Measurements from ENCODE around the gene FSIP2. TPM values are rescaled to one million over a fixed set of nuclear protein-coding genes. Genes with fewer than 3 reads are reported as not detected.

The FSIP2 gene
- total and polyA plus RNA-seq, 2 donors from 2014 or later: 0.22 to 1.2 TPM

DNA sequence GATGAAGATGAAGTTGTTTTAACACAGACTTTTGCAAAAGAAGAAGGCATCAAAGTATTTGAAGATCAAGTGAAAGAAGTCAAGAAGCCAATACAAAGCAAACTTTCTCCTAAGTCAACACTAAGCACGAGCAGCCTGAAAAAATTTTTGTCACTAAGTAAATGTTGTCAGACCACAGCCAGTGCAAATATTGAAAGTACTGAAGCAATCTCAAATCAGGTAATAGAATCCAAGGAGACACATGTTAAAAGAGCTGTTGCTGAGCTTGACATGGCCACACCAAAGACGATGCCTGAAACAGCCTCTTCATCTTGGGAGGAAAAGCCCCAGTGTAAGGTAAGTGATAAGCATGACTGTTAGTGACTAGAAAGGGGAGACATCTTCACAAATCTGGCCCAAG is 75.1 kb downstream of the FSIP2 start:
- Histone ChIP-seq H3K27me3 (ENCODE audit: control insufficient read depth, insufficient read depth, low read length) (no peaks in the 10 kb centered on the region), H3K9ac (ENCODE audit: low read length in 3 of 3) (no peak overlapping the region), H3K27ac (ENCODE audit: low read depth in 2 of 2, low read length in 2 of 2) (no peak overlapping the region), H3K4me3 (ENCODE audit: low read length in 3 of 3) (no peak overlapping the region), H3K4me1 (ENCODE audit: control insufficient read depth in 2 of 3, insufficient read depth in 2 of 3, low read depth in 1 of 3, low read length in 3 of 3) (no peaks in the 10 kb centered on the region), H3K9me3 (ENCODE audit: control insufficient read depth in 2 of 3, insufficient read depth in 1 of 3, low read length in 3 of 3) (no peaks in the 10 kb centered on the region), H3K36me3 (ENCODE audit: control insufficient read depth in 2 of 3, insufficient read depth in 3 of 3, low read length in 3 of 3) (no peaks in the 10 kb centered on the region)
- no peak for FAIRE-seq
- no peak for TF ChIP-seq CTCF (IDR thresholded peaks at IDR 0.05; ENCODE audit: borderline replicate concordance, extremely low read depth, insufficient read depth)
- intact Hi-C loops (cut with DNase I): no loop called here
- DNase-seq: no peak

- no peak overlapping the region for H3K4me3 ChIP-seq (ENCODE audit: low read length in 3 of 3)
- no peak for TF ChIP-seq CTCF (IDR thresholded peaks at IDR 0.05; ENCODE audit: borderline replicate concordance, extremely low read depth, insufficient read depth)
- no peaks in the 10 kb centered on the region for H3K36me3 ChIP-seq (ENCODE audit: control insufficient read depth in 2 of 3, insufficient read depth in 3 of 3, low read length in 3 of 3)
- DNase-seq: no peak
- FAIRE-seq: no peak
- intact Hi-C loops (cut with DNase I): no loop called here
- no peaks in the 10 kb centered on the region for H3K4me1 ChIP-seq (ENCODE audit: control insufficient read depth in 2 of 3, insufficient read depth in 2 of 3, low read depth in 1 of 3, low read length in 3 of 3)
- H3K27me3 ChIP-seq (ENCODE audit: control insufficient read depth, insufficient read depth, low read length): no peaks in the 10 kb centered on the region
- no peak overlapping the region for H3K27ac ChIP-seq (ENCODE audit: low read depth in 2 of 2, low read length in 2 of 2)
- no peaks in the 10 kb centered on the region for H3K9me3 ChIP-seq (ENCODE audit: control insufficient read depth in 2 of 3, insufficient read depth in 1 of 3, low read length in 3 of 3)
- H3K9ac ChIP-seq (ENCODE audit: low read length in 3 of 3): no peak overlapping the region
Measured at GRCh38 chr2:185817991-185818390, 79.4 kb downstream of the FSIP2 start.

GRCh38 chr2:185821467-185821866 is 82.9 kb downstream of the FSIP2 start:
- no peak overlapping the region for H3K9ac ChIP-seq (ENCODE audit: low read length in 3 of 3)
- FAIRE-seq (no peak), DNase-seq (no peak)
- no peaks in the 10 kb centered on the region for H3K27me3 ChIP-seq (ENCODE audit: control insufficient read depth, insufficient read depth, low read length)
- H3K27ac ChIP-seq (ENCODE audit: low read depth in 2 of 2, low read length in 2 of 2): no peak overlapping the region
- H3K4me3 ChIP-seq (ENCODE audit: low read length in 3 of 3): no peak overlapping the region
- intact Hi-C loops (cut with DNase I): no loop called here
- H3K36me3 ChIP-seq (ENCODE audit: control insufficient read depth in 2 of 3, insufficient read depth in 3 of 3, low read length in 3 of 3): no peaks in the 10 kb centered on the region
- no peaks in the 10 kb centered on the region for H3K9me3 ChIP-seq (ENCODE audit: control insufficient read depth in 2 of 3, insufficient read depth in 1 of 3, low read length in 3 of 3)
- no peaks in the 10 kb centered on the region for H3K4me1 ChIP-seq (ENCODE audit: control insufficient read depth in 2 of 3, insufficient read depth in 2 of 3, low read depth in 1 of 3, low read length in 3 of 3)
- TF ChIP-seq CTCF (IDR thresholded peaks at IDR 0.05; ENCODE audit: borderline replicate concordance, extremely low read depth, insufficient read depth): no peak

DNA sequence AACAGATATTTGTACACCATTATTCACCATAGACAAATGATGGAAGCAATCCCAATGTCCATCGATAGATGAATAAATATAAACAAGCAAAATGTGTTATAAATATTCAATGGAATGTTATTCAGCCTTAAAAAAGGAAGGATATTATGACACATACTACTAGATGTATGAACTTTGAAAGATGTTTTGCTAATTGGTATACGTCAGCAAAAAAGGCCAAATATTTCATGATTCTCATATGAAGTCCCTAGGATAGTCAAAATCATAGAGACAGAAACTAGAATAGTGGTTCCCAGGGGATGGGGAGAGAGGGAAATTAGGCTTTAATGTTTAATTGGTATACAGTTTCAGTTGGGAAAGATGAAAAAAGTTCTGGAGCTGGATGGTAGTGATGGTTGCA is 85.2 kb downstream of the FSIP2 start:
- no peaks in the 10 kb centered on the region for H3K4me1 ChIP-seq (ENCODE audit: control insufficient read depth in 2 of 3, insufficient read depth in 2 of 3, low read depth in 1 of 3, low read length in 3 of 3)
- no peak overlapping the region for H3K4me3 ChIP-seq (ENCODE audit: low read length in 3 of 3)
- H3K9ac ChIP-seq (ENCODE audit: low read length in 3 of 3): no peak overlapping the region
- H3K27ac ChIP-seq (ENCODE audit: low read depth in 2 of 2, low read length in 2 of 2): no peak overlapping the region
- no peaks in the 10 kb centered on the region for H3K9me3 ChIP-seq (ENCODE audit: control insufficient read depth in 2 of 3, insufficient read depth in 1 of 3, low read length in 3 of 3)
- no peak for TF ChIP-seq CTCF (IDR thresholded peaks at IDR 0.05; ENCODE audit: borderline replicate concordance, extremely low read depth, insufficient read depth)
- no peak for DNase-seq
- intact Hi-C loops (cut with DNase I): no loop called here
- no peaks in the 10 kb centered on the region for H3K27me3 ChIP-seq (ENCODE audit: control insufficient read depth, insufficient read depth, low read length)
- H3K36me3 ChIP-seq (ENCODE audit: control insufficient read depth in 2 of 3, insufficient read depth in 3 of 3, low read length in 3 of 3): no peaks in the 10 kb centered on the region
- no peak for FAIRE-seq

Data from kidney (tissue), 14 donors.